ENCODE data around the gene PDE6H. TPM values are rescaled to one million over a fixed set of nuclear protein-coding genes. Genes with fewer than 3 reads are reported as not detected.

The PDE6H gene
- total RNA-seq, 1 experiment from 2014 or later: not detected

GRCh38 chr12:14941369-14941768 lies 31.5 kb upstream of the PDE6H start:
- Histone ChIP-seq H3K4me3 (ENCODE audit: low read length) (no peak overlapping the region), H3K27me3 (ENCODE audit: low read length) (no peaks in the 10 kb centered on the region), H3K4me1 (ENCODE audit: insufficient read depth, low read length) (peaks cover 4% of the 10 kb centered on the region), H3K4me2 (ENCODE audit: low read length) (no peak overlapping the region), H3K79me2 (ENCODE audit: low read length) (no peaks in the 10 kb centered on the region), H3F3A (ENCODE audit: low read length, unreplicated experiment) (no peaks in the 10 kb centered on the region), H2AFZ (ENCODE audit: low read length) (no peak overlapping the region), H3K36me3 (ENCODE audit: low read depth, low read length) (no peaks in the 10 kb centered on the region), H3K9me3 (ENCODE audit: low read length) (no peaks in the 10 kb centered on the region), H3K27ac (ENCODE audit: low read length) (no peak overlapping the region), H3K9ac (ENCODE audit: low read length) (no peak overlapping the region), H3K9me2 (replicated peaks; ENCODE audit: low read length) (no peaks in the 10 kb centered on the region), H4K20me1 (ENCODE audit: low read length) (no peaks in the 10 kb centered on the region)
- ChIA-PET POLR2A (ENCODE audit: unreplicated experiment) (no interaction called here), CTCF (no interaction called here)
- BruUV-seq (replicated peaks): no TSS peak
- intact Hi-C loops (cut with micrococcal nuclease): no loop called here
- ATAC-seq: no peak
- no peak for TF ChIP-seq EZH2 (IDR thresholded peaks at IDR 0.05; ENCODE audit: low read length, unreplicated experiment)
- no peak for TF ChIP-seq EZH2phosphoT487 (IDR thresholded peaks at IDR 0.05; ENCODE audit: borderline replicate concordance, low read length)
- TF ChIP-seq CTCF (conservative IDR thresholded peaks at IDR 0.05; ENCODE audit: low read depth, low read length): no peak
- DNase-seq: no peak

- no TSS peak for BruUV-seq (replicated peaks)
- CTCF ChIA-PET: no interaction called here
- intact Hi-C loops (cut with micrococcal nuclease): no loop called here
Observed at GRCh38 chr12:14942196-14942931, 30.5 kb upstream of the PDE6H start.

More at GRCh38 chr12:14942196-14942931, 30.5 kb upstream of the PDE6H start:
- Histone ChIP-seq H3K9me3 (ENCODE audit: low read length) (no peaks in the 10 kb centered on the region), H2AFZ (ENCODE audit: low read length) (no peak overlapping the region), H3K27me3 (ENCODE audit: low read length) (no peaks in the 10 kb centered on the region), H3K36me3 (ENCODE audit: low read depth, low read length) (no peaks in the 10 kb centered on the region), H3K4me1 (ENCODE audit: insufficient read depth, low read length) (peaks cover 14% of the 10 kb centered on the region), H3K9me2 (replicated peaks; ENCODE audit: low read length) (no peaks in the 10 kb centered on the region), H3K27ac (ENCODE audit: low read length) (no peak overlapping the region), H3F3A (ENCODE audit: low read length, unreplicated experiment) (no peaks in the 10 kb centered on the region), H3K9ac (ENCODE audit: low read length) (no peak overlapping the region), H3K4me2 (ENCODE audit: low read length) (no peak overlapping the region), H3K79me2 (ENCODE audit: low read length) (no peaks in the 10 kb centered on the region), H3K4me3 (ENCODE audit: low read length) (no peak overlapping the region), H4K20me1 (ENCODE audit: low read length) (no peaks in the 10 kb centered on the region)
- ATAC-seq (no peak), DNase-seq (no peak)
- POLR2A ChIA-PET (ENCODE audit: unreplicated experiment): no interaction called here
- TF ChIP-seq CTCF (conservative IDR thresholded peaks at IDR 0.05; ENCODE audit: low read depth, low read length) (no peak), EZH2 (IDR thresholded peaks at IDR 0.05; ENCODE audit: low read length, unreplicated experiment) (no peak), EZH2phosphoT487 (IDR thresholded peaks at IDR 0.05; ENCODE audit: borderline replicate concordance, low read length) (no peak)

Data from PC-3 (cell line).